Heart right ventricle (tissue), 16 donors: ENCODE measurements around the gene KCNJ6. TPM values are rescaled to one million over a fixed set of nuclear protein-coding genes. Genes with fewer than 3 reads are reported as not detected.
A peak's percentile ranks its signal among the peaks of the same experiment; 100 is the strongest.

Experiments
- ATAC-seq, 8 donors: fragments of 200-7000 bp; cut with Tn5 transposase; one replicate each; pipeline ENCODE4 v1.9.1; 2020; ENCODE audit warnings: mild to moderate bottlenecking in 8 of 8, moderate library complexity in 8 of 8, moderate number of reproducible peaks in 1 of 8
- DNase-seq, 2 donors: peaks; one replicate each; pipeline ENCODE4 v3.0.0-alpha.2; 2020
- H3K27ac ChIP-seq, 10 donors: fragments of 200-600 bp; sonication (generic) in 2 of 10; one replicate each; pipeline versions ENCODE4 v1.5.0 to v1.8.0; 2020 to 2022; ENCODE audit warnings: mild to moderate bottlenecking in 3 of 10
- H3K27me3 ChIP-seq, 7 donors: fragments of 200-600 bp; one replicate each; pipeline ENCODE4 v1.8.0; 2021 to 2022; ENCODE audit warnings: mild to moderate bottlenecking in 2 of 7
- H3K36me3 ChIP-seq, 9 donors: fragments of 200-600 bp; sonication (generic) in 1 of 9; one replicate each; pipeline versions ENCODE4 v1.5.0 to v1.8.0; 2020 to 2022; ENCODE audit warnings: mild to moderate bottlenecking in 2 of 9
- H3K4me1 ChIP-seq, 9 donors: fragments of 200-600 bp; sonication (generic) in 1 of 9; one replicate each; pipeline versions ENCODE4 v1.5.0 to v1.8.0; 2020 to 2022; ENCODE audit warnings: mild to moderate bottlenecking in 4 of 9
- H3K4me3 ChIP-seq, 10 donors: fragments of 200-600 bp; sonication (generic) in 2 of 10; one replicate each; pipeline versions ENCODE4 v1.5.0 to v1.8.0; 2020 to 2022; ENCODE audit warnings: mild to moderate bottlenecking in 7 of 10, moderate library complexity in 2 of 10
- H3K9me3 ChIP-seq, 11 donors: fragments of 200-600 bp in 10 of 11; sonication (generic) in 2 of 11; one replicate each; pipeline versions ENCODE4 v1.5.0 to v1.8.0; 2013 to 2022; ENCODE audit warnings: mild to moderate bottlenecking in 2 of 11, control low read depth in 1 of 11, moderate library complexity in 1 of 11
- WGBS, 2 donors: extraction: QIAGEN DNeasy Blood & Tissue Kit; methylation state at CpG; one replicate each; pipeline ENCODE4 v1.1.7; 2013; ENCODE audit warnings: inconsistent platforms in 1 of 2; 5-methylcytosine and 5-hydroxymethylcytosine counted together
- intact Hi-C, 10 donors: fragments of 100-400 bp; cut with DNase I; formaldehyde crosslinking; loops; one replicate each; pipeline versions ENCODE4 v1.11.1 to v1.14.2; 2022
- polyA plus RNA-seq, 2 donors: library from polyadenylated mRNA; stranded (reverse); fragments of 200-250 nt; gene quantifications; one replicate each; pipeline ENCODE4 v1.2.3, GENCODE V29; 2013
- total RNA-seq, 10 donors: library from RNA; stranded (reverse); fragmentation: NEBNext Ultra II Directional in 3 of 10; extraction: Animal tissue kit (Norgen Biotek cat#: 25700) in 3 of 10; gene quantifications; one replicate each; pipeline versions ENCODE4 v1.2.1 to v1.2.4, GENCODE V29; 2021 to 2023
- TF ChIP-seq, protein P1 (sequence below), 9 donors: fragments of 200-600 bp; sonication (generic) in 2 of 9; IDR thresholded peaks; one replicate each; pipeline versions ENCODE4 v1.5.0 to v1.8.0; 2021 to 2022; ENCODE audit warnings: antibody characterized with exemption in 9 of 9, mild to moderate bottlenecking in 5 of 9, moderate library complexity in 1 of 9
- donor health status: Arrhythmogenic right ventricular cardiomyopathy.
- donor health status: ischemic (EF 13 %, LVEDD 7.1; RV severe dilation, severe dysfunction).
- donor health status: healthy with polysubstance abuse.
- donor health status: DM: no; HTN: yes; CAD: no.
- donor health status: DM: no; HTN: no; CAD: no.
- donor health status: ischemic (EF 25% LVEDD 6.9; RV normal size, moderate dysfunction).
- donor health status: ischemic (EF 25% LVEDD 5.7; RV mildly dilated, moderate dysfunction).
- donor health status: healthy.
- donor health status: DM: yes; HTN: yes; CAD: no.
- donor health status: Ischemic cardiomyopathy.
- donor health status: ischemic (EF 35%, LVEDD 5.7; RV mildly dilated, moderate dysfunction).
- donor health status: nonischemic (EF 11% LVEDD 7.7; RV severe dilation, severe dysfunction).
- donor health status: DM: yes; HTN: yes; CAD: no.
- donor health status: PGD.
- donor health status: ischemic (EF 29% LVEDD 5.4; RV normal size, mild dysfunction).
- donor health status: nonischemic (EF 23%, LVEDD 6.1; RV moderate dilation, normal function).

Gene KCNJ6
- total and polyA plus RNA-seq, 12 donors, result not detected

DNA sequence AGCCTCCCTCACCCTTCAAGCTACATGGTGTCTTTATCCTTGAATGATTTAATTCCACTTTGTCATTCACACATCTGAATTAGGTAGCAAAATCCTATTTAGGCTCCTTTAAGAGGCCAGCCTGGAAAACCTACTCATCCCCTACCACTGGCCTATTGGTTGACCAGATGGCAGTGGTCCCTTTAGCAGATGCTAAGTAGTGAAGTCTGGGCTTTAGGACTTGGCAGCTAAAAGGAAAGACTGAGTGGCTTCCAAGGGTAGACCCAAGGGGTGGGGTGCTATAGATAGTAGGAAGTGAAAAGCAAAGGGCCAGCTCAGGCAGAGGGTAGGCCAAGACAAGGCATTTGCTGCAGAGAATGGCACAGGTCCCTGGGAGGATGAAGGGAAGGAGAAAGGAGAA lies 46.6 kb downstream of the KCNJ6 start:
- peaks cover 0 to 32% (median 5%) of the 10 kb centered on the region in 7 donors for H3K27me3 ChIP-seq
- H3K36me3 ChIP-seq, result no peaks in the 10 kb centered on the region
- no peak overlapping the region for H3K4me3 ChIP-seq
- ATAC-seq (no peak), DNase-seq (no peak)
- H3K9me3 ChIP-seq, result no peaks in the 10 kb centered on the region
- H3K27ac ChIP-seq, result no peak overlapping the region
- TF ChIP-seq, protein P1, sequence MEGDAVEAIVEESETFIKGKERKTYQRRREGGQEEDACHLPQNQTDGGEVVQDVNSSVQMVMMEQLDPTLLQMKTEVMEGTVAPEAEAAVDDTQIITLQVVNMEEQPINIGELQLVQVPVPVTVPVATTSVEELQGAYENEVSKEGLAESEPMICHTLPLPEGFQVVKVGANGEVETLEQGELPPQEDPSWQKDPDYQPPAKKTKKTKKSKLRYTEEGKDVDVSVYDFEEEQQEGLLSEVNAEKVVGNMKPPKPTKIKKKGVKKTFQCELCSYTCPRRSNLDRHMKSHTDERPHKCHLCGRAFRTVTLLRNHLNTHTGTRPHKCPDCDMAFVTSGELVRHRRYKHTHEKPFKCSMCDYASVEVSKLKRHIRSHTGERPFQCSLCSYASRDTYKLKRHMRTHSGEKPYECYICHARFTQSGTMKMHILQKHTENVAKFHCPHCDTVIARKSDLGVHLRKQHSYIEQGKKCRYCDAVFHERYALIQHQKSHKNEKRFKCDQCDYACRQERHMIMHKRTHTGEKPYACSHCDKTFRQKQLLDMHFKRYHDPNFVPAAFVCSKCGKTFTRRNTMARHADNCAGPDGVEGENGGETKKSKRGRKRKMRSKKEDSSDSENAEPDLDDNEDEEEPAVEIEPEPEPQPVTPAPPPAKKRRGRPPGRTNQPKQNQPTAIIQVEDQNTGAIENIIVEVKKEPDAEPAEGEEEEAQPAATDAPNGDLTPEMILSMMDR (IDR thresholded peaks at IDR 0.05), result no peak
- intact Hi-C loops, result no loop called here
- H3K4me1 ChIP-seq, result peaks cover 0 to 20% (median 0%) of the 10 kb centered on the region in 9 donors

DNA sequence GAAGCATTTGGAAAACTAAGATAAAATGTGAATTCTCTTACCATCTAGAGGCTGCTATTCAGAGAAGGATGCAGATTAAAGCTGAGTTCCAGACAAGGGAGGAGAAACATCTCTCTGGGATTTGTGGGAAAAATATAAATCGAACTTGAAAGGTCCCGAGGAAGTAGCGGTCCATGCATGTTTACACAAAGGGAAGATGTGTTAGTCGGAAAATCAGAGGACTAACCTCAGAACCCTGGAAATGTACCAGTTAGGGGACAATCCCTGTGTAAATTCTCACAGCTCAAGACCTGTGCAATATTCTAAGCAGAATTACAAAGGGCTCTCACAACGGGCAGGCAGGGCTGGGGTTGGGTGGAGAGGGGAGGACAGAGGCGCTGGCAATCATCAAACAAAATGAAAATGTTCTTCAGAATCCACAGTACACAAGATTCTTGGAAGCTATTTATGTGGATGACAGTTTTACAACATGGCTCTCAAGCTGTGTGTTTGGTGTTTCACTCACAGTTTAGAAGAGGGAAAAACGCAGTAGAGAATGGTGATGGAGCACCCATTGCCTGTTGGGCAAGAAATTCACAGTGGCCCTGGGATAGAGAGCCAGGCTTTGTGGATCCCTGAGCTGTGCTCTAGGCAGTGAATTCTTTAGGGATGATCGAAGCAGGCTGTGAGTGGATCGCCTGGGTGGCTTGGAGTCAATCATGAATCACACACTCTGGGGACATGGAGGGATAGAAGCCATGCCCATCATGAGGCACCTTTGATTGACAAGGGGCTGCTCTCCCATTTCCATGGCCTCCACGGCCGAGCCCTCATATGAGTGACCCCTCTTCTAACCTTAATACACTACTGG lies 47.6 kb downstream of the KCNJ6 start:
- DNase-seq (no peak), ATAC-seq (no peak)
- peaks cover 0 to 30% (median 4%) of the 10 kb centered on the region in 7 donors for H3K27me3 ChIP-seq
- no peaks in the 10 kb centered on the region for H3K9me3 ChIP-seq
- no peaks in the 10 kb centered on the region for H3K36me3 ChIP-seq
- intact Hi-C loops, result no loop called here
- H3K4me1 ChIP-seq, result peaks cover 0 to 26% (median 0%) of the 10 kb centered on the region in 9 donors
- no peak overlapping the region for H3K27ac ChIP-seq
- 74 to 79% methylated on average over 11 of the region's 11 CpGs for WGBS, 2 donors
- TF ChIP-seq, protein P1 (IDR thresholded peaks at IDR 0.05), result no peak
- H3K4me3 ChIP-seq, result no peak overlapping the region

DNA sequence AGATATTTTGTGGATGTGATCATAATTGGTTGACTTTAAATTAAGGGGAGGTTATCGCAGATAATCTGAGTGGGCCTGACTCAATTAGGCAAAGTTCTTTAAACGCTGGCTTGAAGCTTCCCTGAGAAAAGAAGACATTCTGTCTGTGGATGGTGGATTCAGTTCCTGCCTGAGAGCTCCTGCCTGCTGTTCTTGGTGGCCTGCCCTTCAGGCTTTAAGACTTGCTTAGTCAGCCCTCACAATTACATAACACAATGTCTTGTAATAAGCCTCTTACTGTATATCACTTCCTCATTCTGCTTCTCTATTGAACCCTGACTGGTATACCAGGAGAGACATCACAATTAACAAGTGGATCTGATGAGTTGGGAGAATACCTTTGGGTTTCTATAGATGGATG lies 50.2 kb downstream of the KCNJ6 start:
- H3K4me1 ChIP-seq, result peaks cover 0 to 39% (median 0%) of the 10 kb centered on the region in 9 donors
- H3K27me3 ChIP-seq, result peaks cover 0 to 12% (median 4%) of the 10 kb centered on the region in 7 donors
- peaks cover 0 to 2% (median 0%) of the 10 kb centered on the region in 11 donors for H3K9me3 ChIP-seq
- DNase-seq (no peak), ATAC-seq (peak in 7 of 8 donors; percentile 38 to 80 (median 71))
- peak overlapping the region in 1 of 10 donors; percentile 78 for H3K27ac ChIP-seq
- H3K4me3 ChIP-seq, result no peak overlapping the region
- WGBS, 2 donors, result 83 to 89% methylated on average over 2 of the region's 2 CpGs
- TF ChIP-seq, protein P1 (IDR thresholded peaks at IDR 0.05), result no peak
- H3K36me3 ChIP-seq, result no peaks in the 10 kb centered on the region
- intact Hi-C loops, result no loop called here

DNA sequence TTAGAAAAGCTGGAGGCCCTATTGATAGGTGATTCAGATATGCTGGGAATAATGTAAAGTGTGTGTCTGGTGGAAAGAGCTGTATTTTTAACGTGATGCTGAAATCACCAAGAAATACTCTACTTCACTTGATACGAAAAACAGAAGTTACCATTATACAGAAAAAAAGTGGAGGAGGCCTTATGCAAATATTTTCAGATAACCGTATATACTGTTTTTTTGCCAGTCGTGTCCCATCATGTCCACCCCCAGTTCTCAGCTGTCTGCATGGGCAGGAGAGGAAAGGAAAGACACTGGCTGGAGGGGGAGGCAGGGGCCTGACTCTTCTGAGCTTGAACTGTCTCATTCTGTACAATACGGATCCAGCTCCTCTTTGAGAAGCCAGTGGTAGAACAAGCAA lies 51.1 kb downstream of the KCNJ6 start:
- ATAC-seq (no peak), DNase-seq (no peak)
- WGBS, 2 donors, result 58 to 76% methylated on average over 5 of the region's 5 CpGs
- Histone ChIP-seq H3K36me3 (no peaks in the 10 kb centered on the region), H3K4me3 (no peak overlapping the region), H3K27ac (peak overlapping the region in 1 of 10 donors; percentile 78), H3K27me3 (peaks cover 0 to 12% (median 4%) of the 10 kb centered on the region in 7 donors), H3K4me1 (peaks cover 0 to 39% (median 0%) of the 10 kb centered on the region in 9 donors), H3K9me3 (peaks cover 0 to 5% (median 0%) of the 10 kb centered on the region in 11 donors)
- intact Hi-C loops, result no loop called here
- TF ChIP-seq, protein P1 (IDR thresholded peaks at IDR 0.05), result no peak
